Rectal smooth muscle tissue (tissue), 1 donor: Measurements from ENCODE around the gene GNAI1.

ENCODE experiments used
- H3K27ac ChIP-seq: one replicate; pipeline ENCODE4 v1.7.0; 2013; ENCODE audit warnings: low read depth, low read length, inconsistent platforms
- H3K27me3 ChIP-seq: one replicate; pipeline ENCODE4 v1.7.0; 2013; ENCODE audit warnings: low read length; ENCODE audit not compliant: control insufficient read depth, insufficient read depth
- H3K36me3 ChIP-seq: one replicate; pipeline ENCODE4 v1.7.0; 2013; ENCODE audit warnings: low read length; ENCODE audit not compliant: control insufficient read depth, insufficient read depth
- H3K4me1 ChIP-seq: one replicate; pipeline ENCODE4 v1.7.0; 2013; ENCODE audit warnings: low read length; ENCODE audit not compliant: control insufficient read depth, insufficient read depth
- H3K4me3 ChIP-seq: one replicate; pipeline ENCODE4 v1.7.0; 2013; ENCODE audit warnings: low read length
- H3K9ac ChIP-seq: one replicate; pipeline ENCODE4 v1.7.0; 2013; ENCODE audit warnings: low read length

Gene GNAI1

GRCh38 chr7:80107278-80107677 is 27.4 kb upstream of the GNAI1 start:
- no peak overlapping the region for H3K9ac ChIP-seq
- no peak overlapping the region for H3K4me3 ChIP-seq
- no peak overlapping the region for H3K27ac ChIP-seq
- no peaks in the 10 kb centered on the region for H3K27me3 ChIP-seq
- no peaks in the 10 kb centered on the region for H3K36me3 ChIP-seq
- H3K4me1 ChIP-seq, result no peaks in the 10 kb centered on the region

GRCh38 chr7:80110376-80110775 is 24.3 kb upstream of the GNAI1 start:
- H3K4me3 ChIP-seq, result no peak overlapping the region
- H3K27ac ChIP-seq, result no peak overlapping the region
- no peaks in the 10 kb centered on the region for H3K36me3 ChIP-seq
- no peaks in the 10 kb centered on the region for H3K4me1 ChIP-seq
- H3K27me3 ChIP-seq, result no peaks in the 10 kb centered on the region
- no peak overlapping the region for H3K9ac ChIP-seq

GRCh38 chr7:80114159-80114558 is 20.5 kb upstream of the GNAI1 start:
- Histone ChIP-seq H3K4me3 (no peak overlapping the region), H3K27ac (no peak overlapping the region), H3K9ac (no peak overlapping the region), H3K4me1 (no peaks in the 10 kb centered on the region), H3K27me3 (no peaks in the 10 kb centered on the region), H3K36me3 (no peaks in the 10 kb centered on the region)

GRCh38 chr7:80124526-80125264 is 9.9 kb upstream of the GNAI1 start:
- Histone ChIP-seq H3K36me3 (no peaks in the 10 kb centered on the region), H3K4me1 (no peaks in the 10 kb centered on the region), H3K4me3 (no peak overlapping the region), H3K9ac (no peak overlapping the region), H3K27ac (no peak overlapping the region), H3K27me3 (no peaks in the 10 kb centered on the region)

GRCh38 chr7:80127412-80128160 is 7.0 kb upstream of the GNAI1 start:
- Histone ChIP-seq H3K27me3 (no peaks in the 10 kb centered on the region), H3K4me1 (no peaks in the 10 kb centered on the region), H3K4me3 (no peak overlapping the region), H3K36me3 (no peaks in the 10 kb centered on the region), H3K27ac (no peak overlapping the region), H3K9ac (no peak overlapping the region)

- H3K27me3 ChIP-seq, result no peaks in the 10 kb centered on the region
- H3K36me3 ChIP-seq, result no peaks in the 10 kb centered on the region
- H3K9ac ChIP-seq, result no peak overlapping the region
- H3K27ac ChIP-seq, result no peak overlapping the region
- no peak overlapping the region for H3K4me3 ChIP-seq
- no peaks in the 10 kb centered on the region for H3K4me1 ChIP-seq
Measured at GRCh38 chr7:80128918-80129317, 5.7 kb upstream of the GNAI1 start.

- no peaks in the 10 kb centered on the region for H3K4me1 ChIP-seq
- H3K27me3 ChIP-seq, result no peaks in the 10 kb centered on the region
- no peaks in the 10 kb centered on the region for H3K36me3 ChIP-seq
- no peak overlapping the region for H3K4me3 ChIP-seq
- H3K27ac ChIP-seq, result no peak overlapping the region
- no peak overlapping the region for H3K9ac ChIP-seq
Measured at GRCh38 chr7:80129785-80130184, 4.8 kb upstream of the GNAI1 start.

- Histone ChIP-seq H3K9ac (no peak overlapping the region), H3K27ac (no peak overlapping the region), H3K36me3 (no peaks in the 10 kb centered on the region), H3K27me3 (no peaks in the 10 kb centered on the region), H3K4me3 (no peak overlapping the region), H3K4me1 (no peaks in the 10 kb centered on the region)
Measured at GRCh38 chr7:80131675-80132435, 2.8 kb upstream of the GNAI1 start.

GRCh38 chr7:80132594-80132993 is 2.0 kb upstream of the GNAI1 start:
- no peak overlapping the region for H3K4me3 ChIP-seq
- H3K36me3 ChIP-seq, result no peaks in the 10 kb centered on the region
- no peak overlapping the region for H3K9ac ChIP-seq
- H3K4me1 ChIP-seq, result peaks cover 2% of the 10 kb centered on the region
- no peak overlapping the region for H3K27ac ChIP-seq
- H3K27me3 ChIP-seq, result no peaks in the 10 kb centered on the region

GRCh38 chr7:80133361-80134114 is 1.1 kb upstream of the GNAI1 start:
- H3K4me1 ChIP-seq, result peaks cover 5% of the 10 kb centered on the region
- H3K9ac ChIP-seq, result no peak overlapping the region
- H3K27ac ChIP-seq, result peak overlapping the region; percentile 85
- H3K4me3 ChIP-seq, result peak overlapping the region; percentile 85
- H3K27me3 ChIP-seq, result no peaks in the 10 kb centered on the region
- no peaks in the 10 kb centered on the region for H3K36me3 ChIP-seq

GRCh38 chr7:80134115-80134535 is 506 bp upstream of the GNAI1 start:
- H3K4me1 ChIP-seq, result peaks cover 8% of the 10 kb centered on the region
- H3K36me3 ChIP-seq, result no peaks in the 10 kb centered on the region
- peak overlapping the region; percentile 85 for H3K4me3 ChIP-seq
- peak overlapping the region; percentile 85 for H3K27ac ChIP-seq
- H3K9ac ChIP-seq, result no peak overlapping the region
- H3K27me3 ChIP-seq, result no peaks in the 10 kb centered on the region
